ENCODE data around the gene PSMD9.

The PSMD9 gene

GRCh38 chr12:121966959-121967358 lies 78.4 kb downstream of the PSMD9 start:
- Histone ChIP-seq H3K4me2 (ENCODE audit: low read length) (no peak overlapping the region), H2AFZ (no peak overlapping the region), H3K36me3 (ENCODE audit: control insufficient read depth, insufficient read depth, low read length) (no peaks in the 10 kb centered on the region), H3K4me1 (no peaks in the 10 kb centered on the region), H3K27me3 (ENCODE audit: control insufficient read depth, insufficient read depth, low read length) (no peaks in the 10 kb centered on the region), H3K9me3 (ENCODE audit: control insufficient read depth, low read length) (no peaks in the 10 kb centered on the region), H3K9ac (no peak overlapping the region), H3K27ac (no peak overlapping the region), H3K4me3 (ENCODE audit: low read depth, low read length) (no peak overlapping the region), H3K79me2 (no peaks in the 10 kb centered on the region)
- no peak for TF ChIP-seq CTCF (IDR thresholded peaks at IDR 0.05)

Measured in parathyroid adenoma (tissue), 2 donors.